B cell (primary cell): Measurements from ENCODE around the gene HOXB1. TPM values are rescaled to one million over a fixed set of nuclear protein-coding genes. Genes with fewer than 3 reads are reported as not detected.
"Not testable (repeated sequence)": the region's sequence is repeated elsewhere in the genome, so short reads cannot be mapped to it uniquely, and the experiment has no call there.

Experiments
- ATAC-seq: fragments of 200-7000 bp; cut with Tn5 transposase; one replicate; pipeline ENCODE4 v1.10.0; 2021; ENCODE audit warnings: low read depth, mild to moderate bottlenecking, moderate number of reproducible peaks, moderate library complexity
- CTCF ChIA-PET: fragments of 350-600 bp; sonication (Branson Sonifier 250); formaldehyde crosslinking; loops from one replicate; lab custom pipeline; 2021; ENCODE audit warnings: antibody characterized with exemption, inconsistent platforms; lab: Charles Lee
- POLR2A ChIA-PET: fragments of 350-600 bp; sonication (Branson Sonifier 250); formaldehyde crosslinking; loops from one replicate; lab custom pipeline; 2021; ENCODE audit warnings: antibody characterized with exemption; lab: Charles Lee
- DNase-seq: peaks from one replicate; pipeline ENCODE4 v3.0.0; 2013
- H2AFZ ChIP-seq: 2 replicates; pipeline ENCODE4 v1.6.1; 2012; ENCODE audit warnings: mild to moderate bottlenecking, low read depth, low read length; ENCODE audit not compliant: insufficient read depth, poor library complexity, severe bottlenecking
- H3K27ac ChIP-seq, 2 donors: 1 replicate in 1 of 2; 2 replicates in 1 of 2; pipeline ENCODE4 v1.5.1; 2012 to 2013; ENCODE audit warnings: low read length in 2 of 2, mild to moderate bottlenecking in 2 of 2, moderate library complexity in 1 of 2
- H3K27me3 ChIP-seq, 4 experiments: fragments of 200-600 bp in 1 of 4; sonication (generic) in 1 of 4; replicated peaks in 1 of 4; 1 replicate in 2 of 4; 2 replicates in 2 of 4; pipeline versions ENCODE4 v1.6.1 to v1.7.0; 2013 to 2016; ENCODE audit warnings: low read length in 3 of 4, mild to moderate bottlenecking in 2 of 4, mixed read lengths in 1 of 4, moderate library complexity in 1 of 4; ENCODE audit not compliant: insufficient read depth in 4 of 4, control insufficient read depth in 3 of 4; ENCODE audit errors: control extremely low read depth in 1 of 4
- H3K36me3 ChIP-seq, 2 experiments: replicated peaks in 1 of 2; 1 replicate in 1 of 2; 2 replicates in 1 of 2; pipeline versions ENCODE4 v1.6.1 to v1.7.1; 2013; ENCODE audit warnings: low read length in 1 of 2; ENCODE audit not compliant: insufficient read depth in 2 of 2, control insufficient read depth in 1 of 2; ENCODE audit errors: control extremely low read depth in 1 of 2, extremely low read depth in 1 of 2
- H3K4me1 ChIP-seq, 2 donors: fragments of 200-600 bp in 1 of 2; sonication (generic) in 1 of 2; 1 replicate in 1 of 2; 2 replicates in 1 of 2; pipeline versions ENCODE4 v1.5.1 to v1.6.1; 2013 to 2017; ENCODE audit warnings: low read length in 2 of 2; ENCODE audit not compliant: control insufficient read depth in 2 of 2, insufficient read depth in 2 of 2
- H3K4me2 ChIP-seq: replicated peaks from 2 replicates; pipeline ENCODE3; 2012; ENCODE audit warnings: mild to moderate bottlenecking, low read depth, low read length; ENCODE audit not compliant: poor library complexity, severe bottlenecking
- H3K4me3 ChIP-seq, 5 experiments: fragments of 200-600 bp in 1 of 5; sonication (generic) in 1 of 5; 1 replicate in 3 of 5; 2 replicates in 2 of 5; pipeline versions ENCODE4 v1.5.1 to v1.7.0; 2011 to 2016; ENCODE audit warnings: low read length in 4 of 5, mild to moderate bottlenecking in 4 of 5, low read depth in 2 of 5, control low read depth in 1 of 5, moderate library complexity in 1 of 5; ENCODE audit not compliant: insufficient read depth in 1 of 5; ENCODE audit errors: control extremely low read depth in 1 of 5, extremely low read depth in 1 of 5
- H3K79me2 ChIP-seq: fragments of 200-600 bp; sonication (generic); one replicate; pipeline ENCODE4 v1.6.0; 2016; ENCODE audit warnings: low read length; ENCODE audit not compliant: control insufficient read depth, insufficient read depth
- H3K9ac ChIP-seq: fragments of 200-600 bp; sonication (generic); 2 replicates; pipeline ENCODE4 v1.6.1; 2017; ENCODE audit warnings: mild to moderate bottlenecking, low read length, moderate library complexity
- H3K9me3 ChIP-seq, 3 donors: one replicate each; pipeline versions ENCODE4 v1.6.1 to v1.7.1; 2013; ENCODE audit warnings: low read length in 2 of 3; ENCODE audit not compliant: control insufficient read depth in 2 of 3, insufficient read depth in 1 of 3; ENCODE audit errors: control extremely low read depth in 1 of 3
- H4K20me1 ChIP-seq: 2 replicates; pipeline ENCODE4 v1.6.0; 2012; ENCODE audit warnings: mild to moderate bottlenecking, low read length; ENCODE audit not compliant: insufficient read depth, control insufficient read depth, poor library complexity, severe bottlenecking
- H3K27ac Mint-ChIP-seq: one replicate; pipeline ENCODE4 v1.8.0; 2021; ENCODE audit warnings: mixed read lengths
- H3K27me3 Mint-ChIP-seq: one replicate; pipeline ENCODE4 v1.8.0; 2021; ENCODE audit warnings: mixed read lengths
- H3K4me1 Mint-ChIP-seq: one replicate; pipeline ENCODE4 v1.8.0; 2021; ENCODE audit warnings: mixed read lengths
- H3K4me3 Mint-ChIP-seq: one replicate; pipeline ENCODE4 v1.8.0; 2021; ENCODE audit warnings: mixed read lengths
- H3K9me3 Mint-ChIP-seq: one replicate; pipeline ENCODE4 v1.8.0; 2022; ENCODE audit warnings: mixed read lengths; ENCODE audit not compliant: insufficient read depth
- EZH2 ChIP-seq: IDR thresholded peaks from 2 replicates; pipeline ENCODE4 v1.6.1; 2012; ENCODE audit warnings: borderline replicate concordance, low read depth, mild to moderate bottlenecking, moderate library complexity, low read length; ENCODE audit not compliant: insufficient read depth, poor library complexity, severe bottlenecking
- WGBS: methylation state at CpG from one replicate; pipeline ENCODE4 v1.1.5; 2013; ENCODE audit warnings: missing lambda C conversion rate; ENCODE audit not compliant: insufficient coverage; 5-methylcytosine and 5-hydroxymethylcytosine counted together
- intact Hi-C: fragments of 100-400 bp; cut with micrococcal nuclease; formaldehyde crosslinking; loops from one replicate; pipeline ENCODE4 v1.10.0; 2022
- polyA plus RNA-seq: library from polyadenylated mRNA; depleted of rRNA; stranded (reverse); fragments of >200 nt; gene quantifications from 2 replicates; pipeline ENCODE4 v1.2.3, GENCODE V29; 2012
- total RNA-seq, 2 donors: library from RNA; stranded (reverse); fragments of 120-200 nt in 1 of 2; gene quantifications; 1 replicate in 1 of 2; 2 replicates in 1 of 2; pipeline versions ENCODE4 v1.2.3 to v1.2.4, GENCODE V29; 2013 to 2022
- TF ChIP-seq, protein P1 (sequence below): fragments of 200-600 bp; IDR thresholded peaks from one replicate; pipeline ENCODE4 v1.8.0; 2022; ENCODE audit warnings: antibody characterized with exemption, mild to moderate bottlenecking

HOXB1 gene
- total and polyA plus RNA-seq, 2 donors (not counting 1 experiment from before 2014, with no cell fraction given), result not detected

DNA sequence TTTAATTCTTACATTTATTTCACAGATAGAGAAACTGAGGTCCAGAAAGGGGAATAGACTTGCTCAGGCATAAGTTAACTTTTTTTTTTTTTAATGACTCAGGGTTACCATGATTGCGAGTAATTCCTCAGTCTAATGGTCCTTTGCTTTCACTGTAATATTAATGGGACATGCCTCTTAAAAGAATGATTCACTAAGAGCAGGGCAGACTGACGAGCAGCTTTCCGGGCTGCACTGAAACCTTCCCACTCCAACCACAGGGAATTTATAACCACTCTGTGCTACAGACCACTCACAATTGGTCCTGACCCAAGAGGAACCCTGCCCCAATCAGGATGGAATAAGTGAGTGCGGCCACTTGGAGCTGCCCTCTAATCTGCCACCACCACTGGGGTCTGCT is 8.4 kb upstream of the HOXB1 start:
- Histone ChIP-seq H2AFZ (no peak overlapping the region), H3K4me3 (no peak overlapping the region), H4K20me1 (no peaks in the 10 kb centered on the region), H3K27me3 (peaks cover 0 to 44% (median 18%) of the 10 kb centered on the region in 4 experiments), H3K4me2 (no peak overlapping the region), H3K9me3 (peaks cover 0 to 11% (median 0%) of the 10 kb centered on the region in 3 donors), H3K27ac (no peak overlapping the region), H3K4me1 (peaks cover 24 to 30% of the 10 kb centered on the region in 2 donors), H3K36me3 (no peaks in the 10 kb centered on the region), H3K9ac (no peak overlapping the region), H3K79me2 (no peaks in the 10 kb centered on the region)
- TF ChIP-seq EZH2, result no peak
- TF ChIP-seq, protein P1, sequence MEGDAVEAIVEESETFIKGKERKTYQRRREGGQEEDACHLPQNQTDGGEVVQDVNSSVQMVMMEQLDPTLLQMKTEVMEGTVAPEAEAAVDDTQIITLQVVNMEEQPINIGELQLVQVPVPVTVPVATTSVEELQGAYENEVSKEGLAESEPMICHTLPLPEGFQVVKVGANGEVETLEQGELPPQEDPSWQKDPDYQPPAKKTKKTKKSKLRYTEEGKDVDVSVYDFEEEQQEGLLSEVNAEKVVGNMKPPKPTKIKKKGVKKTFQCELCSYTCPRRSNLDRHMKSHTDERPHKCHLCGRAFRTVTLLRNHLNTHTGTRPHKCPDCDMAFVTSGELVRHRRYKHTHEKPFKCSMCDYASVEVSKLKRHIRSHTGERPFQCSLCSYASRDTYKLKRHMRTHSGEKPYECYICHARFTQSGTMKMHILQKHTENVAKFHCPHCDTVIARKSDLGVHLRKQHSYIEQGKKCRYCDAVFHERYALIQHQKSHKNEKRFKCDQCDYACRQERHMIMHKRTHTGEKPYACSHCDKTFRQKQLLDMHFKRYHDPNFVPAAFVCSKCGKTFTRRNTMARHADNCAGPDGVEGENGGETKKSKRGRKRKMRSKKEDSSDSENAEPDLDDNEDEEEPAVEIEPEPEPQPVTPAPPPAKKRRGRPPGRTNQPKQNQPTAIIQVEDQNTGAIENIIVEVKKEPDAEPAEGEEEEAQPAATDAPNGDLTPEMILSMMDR, result no peak
- ATAC-seq, result no peak
- CTCF ChIA-PET, result no interaction called here
- POLR2A ChIA-PET, result no interaction called here
- Mint-ChIP-seq H3K27ac (no peak overlapping the region), H3K9me3 (no peaks in the 10 kb centered on the region), H3K4me1 (peaks cover 22% of the 10 kb centered on the region), H3K27me3 (peaks cover 39% of the 10 kb centered on the region), H3K4me3 (no peak overlapping the region)
- no peak for DNase-seq
- no CpG with 5 or more reads among the region's 4 CpGs for WGBS
- intact Hi-C loops, result no loop called here

DNA sequence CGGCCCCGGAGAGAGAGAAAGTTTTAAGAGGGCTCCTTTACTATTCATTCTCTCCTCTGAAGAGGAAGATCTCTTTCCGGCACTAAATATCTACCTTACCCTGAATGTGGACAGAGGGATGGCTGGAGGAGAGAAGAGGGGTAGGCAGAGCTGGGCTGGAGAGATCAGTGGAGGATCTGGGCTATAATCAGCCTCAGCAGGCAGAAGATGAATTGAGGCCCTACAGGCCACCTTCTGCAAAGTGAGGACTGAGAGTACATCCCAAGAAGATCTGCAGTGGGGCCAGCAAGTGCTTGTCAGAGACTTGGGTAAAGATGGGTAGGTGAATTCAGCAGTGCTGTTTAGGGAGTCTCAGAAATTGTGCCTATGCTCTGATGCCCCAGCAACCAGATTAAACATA is 6.5 kb upstream of the HOXB1 start:
- CTCF ChIA-PET, result no interaction called here
- Histone ChIP-seq H3K4me2 (no peak overlapping the region), H3K4me1 (peaks cover 13 to 14% of the 10 kb centered on the region in 2 donors), H2AFZ (no peak overlapping the region), H3K79me2 (no peaks in the 10 kb centered on the region), H3K4me3 (no peak overlapping the region), H3K36me3 (no peaks in the 10 kb centered on the region), H4K20me1 (no peaks in the 10 kb centered on the region), H3K27ac (no peak overlapping the region), H3K27me3 (peaks cover 0 to 28% (median 13%) of the 10 kb centered on the region in 4 experiments), H3K9ac (no peak overlapping the region), H3K9me3 (peaks cover 0 to 10% (median 0%) of the 10 kb centered on the region in 3 donors)
- DNase-seq (no peak), ATAC-seq (no peak)
- H3K4me1 Mint-ChIP-seq, result peaks cover 10% of the 10 kb centered on the region
- H3K9me3 Mint-ChIP-seq, result no peaks in the 10 kb centered on the region
- POLR2A ChIA-PET, result no interaction called here
- intact Hi-C loops, result no loop called here
- peaks cover 30% of the 10 kb centered on the region for H3K27me3 Mint-ChIP-seq
- H3K4me3 Mint-ChIP-seq, result no peak overlapping the region
- no peak for TF ChIP-seq EZH2
- TF ChIP-seq, protein P1, result no peak
- no CpG with 5 or more reads among the region's 3 CpGs for WGBS
- H3K27ac Mint-ChIP-seq, result no peak overlapping the region

DNA sequence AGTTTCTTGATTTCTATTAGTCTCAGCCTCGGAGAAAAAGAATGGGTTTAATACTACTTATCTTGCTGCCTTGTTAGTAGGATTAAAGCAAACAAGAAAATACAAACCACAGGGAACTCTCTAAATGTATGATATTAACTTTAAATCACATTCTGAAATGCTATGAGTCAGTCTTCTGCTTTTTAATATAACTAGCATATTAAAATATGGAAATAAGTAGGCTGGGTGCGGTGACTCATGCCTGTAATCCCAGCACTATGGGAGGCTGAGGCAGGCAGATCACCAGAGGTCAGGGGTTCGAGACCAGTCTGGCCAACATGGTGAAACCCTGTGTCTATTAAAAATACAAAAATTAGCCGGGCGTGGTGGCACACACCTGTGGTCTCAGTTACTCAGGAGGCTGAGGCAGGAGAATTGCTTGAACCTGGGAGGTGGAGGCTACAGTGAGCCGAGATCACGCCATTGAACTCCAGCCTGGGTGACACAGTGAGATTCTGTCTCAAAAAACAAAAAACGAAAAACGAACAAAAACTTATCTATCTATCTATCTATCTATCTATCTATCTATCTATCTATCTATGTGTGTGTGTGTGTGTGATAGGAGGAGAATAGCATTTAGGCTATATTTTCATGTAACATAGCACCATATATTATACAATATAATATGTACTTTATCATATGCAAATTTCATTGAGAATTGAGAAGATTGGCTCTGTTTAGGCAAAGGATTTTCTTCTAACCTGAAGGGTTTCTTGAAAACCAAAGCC is 5.2 kb upstream of the HOXB1 start:
- H3K4me1 Mint-ChIP-seq, ATAC-seq, CTCF ChIA-PET, H3K9me3 ChIP-seq, intact Hi-C loops, H3K9me3 Mint-ChIP-seq, H3K36me3 ChIP-seq, H3K4me3 ChIP-seq, H3K27ac Mint-ChIP-seq, H3K4me1 ChIP-seq, H3K27ac ChIP-seq, H4K20me1 ChIP-seq, H3K4me2 ChIP-seq, DNase-seq, H3K4me3 Mint-ChIP-seq, H2AFZ ChIP-seq, H3K79me2 ChIP-seq, H3K9ac ChIP-seq: not testable (repeated sequence)
- peaks cover 0 to 15% (median 5%) of the 10 kb centered on the region in 4 experiments for H3K27me3 ChIP-seq
- 96% methylated on average over 4 of the region's 9 CpGs for WGBS
- peaks cover 28% of the 10 kb centered on the region for H3K27me3 Mint-ChIP-seq
- POLR2A ChIA-PET, result interaction anchor here (0.5 kb wide), 1 partner anchor 123 kb away, joined by 5 read pairs; no protein-coding TSS in a partner anchor
